KMS-11 (cell line): ENCODE results near the gene ZBTB20.

Experiments used
- H2AFZ ChIP-seq: fragments of 200-600 bp; sonication (generic); 2 replicates; pipeline ENCODE4 v1.6.1; 2016; ENCODE audit warnings: antibody characterized with exemption, mixed run types, low read depth
- H3K27ac ChIP-seq: fragments of 200-600 bp; sonication (generic); 2 replicates; pipeline ENCODE4 v1.6.1; 2016; ENCODE audit warnings: mild to moderate bottlenecking, mixed run types
- H3K27me3 ChIP-seq: fragments of 200-600 bp; sonication (generic); 2 replicates; pipeline ENCODE4 v1.6.1; 2017; ENCODE audit warnings: mild to moderate bottlenecking, low read depth, mixed run types, moderate library complexity; ENCODE audit not compliant: insufficient read depth
- H3K36me3 ChIP-seq: fragments of 200-600 bp; sonication (generic); 2 replicates; pipeline ENCODE4 v1.6.1; 2017; ENCODE audit warnings: mild to moderate bottlenecking, mixed run types; ENCODE audit not compliant: insufficient read depth
- H3K4me1 ChIP-seq: fragments of 200-600 bp; sonication (generic); 2 replicates; pipeline ENCODE4 v1.6.1; 2016; ENCODE audit warnings: mild to moderate bottlenecking, low read depth, mixed run types; ENCODE audit not compliant: poor library complexity, severe bottlenecking
- H3K4me2 ChIP-seq: fragments of 200-600 bp; sonication (generic); 2 replicates; pipeline ENCODE4 v1.7.0; 2016; ENCODE audit warnings: mild to moderate bottlenecking, mixed run types
- H3K4me3 ChIP-seq: fragments of 200-600 bp; sonication (generic); IDR thresholded peaks from 2 replicates; pipeline ENCODE4 v1.6.1; 2017; ENCODE audit warnings: low read depth, low read length, mixed read lengths; ENCODE audit not compliant: insufficient read depth
- H3K79me2 ChIP-seq: fragments of 200-600 bp; sonication (generic); 2 replicates; pipeline ENCODE4 v1.6.1; 2016; ENCODE audit warnings: low read depth, mixed run types; ENCODE audit not compliant: insufficient read depth
- H3K9ac ChIP-seq: fragments of 200-600 bp; sonication (generic); 2 replicates; pipeline ENCODE4 v1.6.1; 2016; ENCODE audit warnings: mild to moderate bottlenecking, mixed run types
- H4K20me1 ChIP-seq: fragments of 200-600 bp; sonication (generic); 2 replicates; pipeline ENCODE4 v1.6.1; 2016; ENCODE audit warnings: mild to moderate bottlenecking, mixed run types; ENCODE audit not compliant: insufficient read depth
- TF ChIP-seq, protein P1 (sequence below): fragments of 200-600 bp; sonication (generic); conservative IDR thresholded peaks from 2 replicates; pipeline ENCODE4 v1.6.1; 2017; ENCODE audit warnings: low read depth, mild to moderate bottlenecking, antibody characterized with exemption, low read length, moderate library complexity, mixed read lengths

ZBTB20 gene

DNA sequence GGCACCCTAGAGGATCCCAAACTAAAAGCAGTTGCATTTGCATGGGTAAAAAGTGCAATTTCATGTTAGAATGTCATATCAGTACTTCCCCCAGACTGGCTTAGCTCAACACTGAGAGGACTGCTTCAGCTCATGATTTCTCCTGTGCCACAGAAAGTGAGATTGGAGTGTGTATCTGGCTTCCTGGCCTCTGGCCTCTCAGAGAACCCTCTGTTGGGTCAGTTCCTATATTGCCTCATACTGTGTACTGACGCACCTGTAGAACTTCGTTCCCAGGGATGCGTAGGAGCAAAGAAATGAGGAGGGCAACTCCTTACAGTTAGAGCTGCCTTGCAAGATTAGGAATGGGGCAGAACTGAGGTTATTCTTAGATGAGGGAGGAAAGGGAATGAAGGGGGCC is 512.5 kb downstream of the ZBTB20 start:
- Histone ChIP-seq H3K36me3 (no peaks in the 10 kb centered on the region), H3K79me2 (no peaks in the 10 kb centered on the region), H4K20me1 (no peaks in the 10 kb centered on the region), H3K27me3 (no peaks in the 10 kb centered on the region), H3K4me1 (no peaks in the 10 kb centered on the region), H3K4me3 (no peak overlapping the region), H3K9ac (no peak overlapping the region), H3K4me2 (no peak overlapping the region), H2AFZ (no peak overlapping the region), H3K27ac (no peak overlapping the region)
- TF ChIP-seq, protein P1, sequence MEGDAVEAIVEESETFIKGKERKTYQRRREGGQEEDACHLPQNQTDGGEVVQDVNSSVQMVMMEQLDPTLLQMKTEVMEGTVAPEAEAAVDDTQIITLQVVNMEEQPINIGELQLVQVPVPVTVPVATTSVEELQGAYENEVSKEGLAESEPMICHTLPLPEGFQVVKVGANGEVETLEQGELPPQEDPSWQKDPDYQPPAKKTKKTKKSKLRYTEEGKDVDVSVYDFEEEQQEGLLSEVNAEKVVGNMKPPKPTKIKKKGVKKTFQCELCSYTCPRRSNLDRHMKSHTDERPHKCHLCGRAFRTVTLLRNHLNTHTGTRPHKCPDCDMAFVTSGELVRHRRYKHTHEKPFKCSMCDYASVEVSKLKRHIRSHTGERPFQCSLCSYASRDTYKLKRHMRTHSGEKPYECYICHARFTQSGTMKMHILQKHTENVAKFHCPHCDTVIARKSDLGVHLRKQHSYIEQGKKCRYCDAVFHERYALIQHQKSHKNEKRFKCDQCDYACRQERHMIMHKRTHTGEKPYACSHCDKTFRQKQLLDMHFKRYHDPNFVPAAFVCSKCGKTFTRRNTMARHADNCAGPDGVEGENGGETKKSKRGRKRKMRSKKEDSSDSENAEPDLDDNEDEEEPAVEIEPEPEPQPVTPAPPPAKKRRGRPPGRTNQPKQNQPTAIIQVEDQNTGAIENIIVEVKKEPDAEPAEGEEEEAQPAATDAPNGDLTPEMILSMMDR, result no peak

GRCh38 chr3:114632757-114633424 is 514.2 kb downstream of the ZBTB20 start:
- no peaks in the 10 kb centered on the region for H3K79me2 ChIP-seq
- H4K20me1 ChIP-seq, result no peaks in the 10 kb centered on the region
- H3K4me1 ChIP-seq, result no peaks in the 10 kb centered on the region
- TF ChIP-seq, protein P1, result no peak
- H3K36me3 ChIP-seq, result no peaks in the 10 kb centered on the region
- H3K4me3 ChIP-seq, result no peak overlapping the region
- no peak overlapping the region for H2AFZ ChIP-seq
- no peak overlapping the region for H3K4me2 ChIP-seq
- H3K27ac ChIP-seq, result no peak overlapping the region
- H3K27me3 ChIP-seq, result no peaks in the 10 kb centered on the region
- no peak overlapping the region for H3K9ac ChIP-seq

- no peak overlapping the region for H3K9ac ChIP-seq
- H3K36me3 ChIP-seq, result no peaks in the 10 kb centered on the region
- no peak overlapping the region for H2AFZ ChIP-seq
- H3K79me2 ChIP-seq, result no peaks in the 10 kb centered on the region
- no peaks in the 10 kb centered on the region for H3K27me3 ChIP-seq
- TF ChIP-seq, protein P1, result no peak
- H3K4me1 ChIP-seq, result no peaks in the 10 kb centered on the region
- H3K4me2 ChIP-seq, result no peak overlapping the region
- no peak overlapping the region for H3K27ac ChIP-seq
- H4K20me1 ChIP-seq, result no peaks in the 10 kb centered on the region
- no peak overlapping the region for H3K4me3 ChIP-seq
These were observed 519.3 kb downstream of the ZBTB20 start for GRCh38 chr3:114627770-114628169.

- TF ChIP-seq, protein P1, result no peak
- no peaks in the 10 kb centered on the region for H3K79me2 ChIP-seq
These were observed 520.3 kb downstream of the ZBTB20 start for GRCh38 chr3:114626751-114627150.

More at GRCh38 chr3:114626751-114627150, 520.3 kb downstream of the ZBTB20 start:
- Histone ChIP-seq H4K20me1 (no peaks in the 10 kb centered on the region), H3K27ac (no peak overlapping the region), H3K4me3 (no peak overlapping the region), H3K4me2 (no peak overlapping the region), H3K36me3 (no peaks in the 10 kb centered on the region), H3K4me1 (no peaks in the 10 kb centered on the region), H3K27me3 (no peaks in the 10 kb centered on the region), H3K9ac (no peak overlapping the region), H2AFZ (no peak overlapping the region)
